SK-N-SH treated with all-trans-retinoic acid at 6 μM for 48 hours (cell line): ENCODE data around the gene SRSF6.

Source experiments
- ATAC-seq: fragments of 200-7000 bp; cut with Tn5 transposase; 3 replicates; pipeline ENCODE4 v1.9.1; 2020; ENCODE audit warnings: mild to moderate bottlenecking, moderate library complexity
- ARNTL ChIP-seq: fragments of 450-650 bp; formaldehyde crosslinking; IDR thresholded peaks from 2 replicates; pipeline ENCODE4 v1.5.0; 2020; ENCODE audit warnings: low read depth, mild to moderate bottlenecking, moderate library complexity, borderline replicate concordance
- BACH2 ChIP-seq: fragments of 250-450 bp; sonication (Bioruptor Pico); IDR thresholded peaks from 2 replicates; pipeline ENCODE4 v1.9.0; 2021; ENCODE audit warnings: mild to moderate bottlenecking, borderline replicate concordance
- CREB5 ChIP-seq: fragments of 250-450 bp; sonication (Bioruptor Pico); IDR thresholded peaks from 2 replicates; pipeline ENCODE4 v1.5.1; 2020; ENCODE audit warnings: low read depth, mild to moderate bottlenecking, moderate library complexity
- CSDC2 ChIP-seq: fragments of 250-450 bp; sonication (Bioruptor Pico); IDR thresholded peaks from 2 replicates; pipeline ENCODE4 v1.5.0; 2020; ENCODE audit warnings: mild to moderate bottlenecking, moderate library complexity
- CSRNP3 ChIP-seq: fragments of 250-450 bp; sonication (Bioruptor Pico); IDR thresholded peaks from 2 replicates; pipeline ENCODE4 v1.5.1; 2021; ENCODE audit warnings: mild to moderate bottlenecking, moderate library complexity
- ESRRG ChIP-seq: fragments of 250-450 bp; sonication (Bioruptor Pico); IDR thresholded peaks from 2 replicates; pipeline ENCODE4 v1.6.1; 2021; ENCODE audit warnings: mild to moderate bottlenecking
- GLIS3 ChIP-seq: fragments of 250-450 bp; sonication (Bioruptor Pico); IDR thresholded peaks from 2 replicates; pipeline ENCODE4 v1.5.0; 2020; ENCODE audit warnings: mild to moderate bottlenecking, moderate library complexity
- ISL1 ChIP-seq: fragments of 250-450 bp; sonication (Bioruptor Pico); IDR thresholded peaks from 2 replicates; pipeline ENCODE4 v2.1.2; 2022; ENCODE audit warnings: mild to moderate bottlenecking, moderate library complexity
- OSR1 ChIP-seq: fragments of 250-450 bp; sonication (Bioruptor Pico); IDR thresholded peaks from 2 replicates; pipeline ENCODE4 v1.8.0; 2022; ENCODE audit warnings: moderate library complexity, mild to moderate bottlenecking, inconsistent platforms
- PATZ1 ChIP-seq: fragments of 250-450 bp; sonication (Bioruptor Pico); IDR thresholded peaks from 2 replicates; pipeline ENCODE4 v1.8.0; 2020; ENCODE audit warnings: mild to moderate bottlenecking, moderate library complexity, borderline replicate concordance
- POU6F1 ChIP-seq: fragments of 250-450 bp; sonication (Bioruptor Pico); IDR thresholded peaks from 2 replicates; pipeline ENCODE4 v1.8.0; 2021; ENCODE audit warnings: low read depth, mild to moderate bottlenecking, moderate library complexity, borderline replicate concordance
- PPARA ChIP-seq: fragments of 250-450 bp; sonication (Bioruptor Pico); IDR thresholded peaks from 2 replicates; pipeline ENCODE4 v1.5.0; 2020; ENCODE audit warnings: mild to moderate bottlenecking, borderline replicate concordance
- SNAI2 ChIP-seq: fragments of 250-450 bp; sonication (Bioruptor Pico); IDR thresholded peaks from 2 replicates; pipeline ENCODE4 v1.5.0; 2020; ENCODE audit warnings: mild to moderate bottlenecking, moderate library complexity
- TCF4 ChIP-seq: fragments of 250-450 bp; sonication (Bioruptor Pico); IDR thresholded peaks from 2 replicates; pipeline ENCODE4 v1.8.0; 2021; ENCODE audit warnings: mild to moderate bottlenecking, moderate library complexity, borderline replicate concordance
- TOX ChIP-seq: fragments of 250-450 bp; sonication (Bioruptor Pico); IDR thresholded peaks from 2 replicates; pipeline ENCODE4 v1.8.0; 2021; ENCODE audit warnings: mild to moderate bottlenecking, moderate library complexity, borderline replicate concordance
- TSHZ2 ChIP-seq: fragments of 250-450 bp; sonication (Bioruptor Pico); IDR thresholded peaks from 2 replicates; pipeline ENCODE4 v1.5.0; 2020; ENCODE audit warnings: mild to moderate bottlenecking, moderate library complexity
- ZC3H10 ChIP-seq: fragments of 250-450 bp; sonication (Bioruptor Pico); IDR thresholded peaks from 2 replicates; pipeline ENCODE4 v1.5.1; 2021; ENCODE audit warnings: mild to moderate bottlenecking, moderate library complexity
- ZFP3 ChIP-seq: fragments of 250-450 bp; sonication (Bioruptor Pico); IDR thresholded peaks from 2 replicates; pipeline ENCODE4 v1.5.0; 2020; ENCODE audit warnings: mild to moderate bottlenecking, moderate library complexity
- ZFP30 ChIP-seq: fragments of 450-650 bp; formaldehyde crosslinking; IDR thresholded peaks from 2 replicates; pipeline ENCODE4 v1.5.0; 2022; ENCODE audit warnings: mild to moderate bottlenecking, moderate library complexity
- ZNF565 ChIP-seq: fragments of 450-650 bp; formaldehyde crosslinking; conservative IDR thresholded peaks from 2 replicates; pipeline ENCODE4 v1.5.0; 2020; ENCODE audit warnings: low read depth, mild to moderate bottlenecking, moderate library complexity
- ZNF70 ChIP-seq: fragments of 450-650 bp; formaldehyde crosslinking; IDR thresholded peaks from 2 replicates; pipeline ENCODE4 v1.5.0; 2020; ENCODE audit warnings: mild to moderate bottlenecking, moderate library complexity
- ZNF8 ChIP-seq: fragments of 450-650 bp; formaldehyde crosslinking; IDR thresholded peaks from 2 replicates; pipeline ENCODE4 v1.5.0; 2020; ENCODE audit warnings: mild to moderate bottlenecking, moderate library complexity

SRSF6 gene

GRCh38 chr20:43507150-43508080 is 49.7 kb downstream of the SRSF6 start, which contains the start of gene L3MBTL1:
Gene L3MBTL1 (plus strand): TSS chr20:43507697. CDS start chr20:43513504, 5,807 bp downstream.
- peak; percentile 95 for ATAC-seq
- TF ChIP-seq ZNF8 (no peak), CSDC2 (CRISPR knock-in tag) (no peak)

GRCh38 chr20:43508106-43508505 is 50.4 kb downstream of the SRSF6 start:
- no peak for ATAC-seq
- TF ChIP-seq ZFP30 (CRISPR knock-in tag) (no peak), ZNF8 (no peak), ZFP3 (CRISPR knock-in tag) (no peak), TOX (CRISPR knock-in tag) (no peak), CREB5 (CRISPR knock-in tag) (no peak), ZC3H10 (CRISPR knock-in tag) (no peak), SNAI2 (CRISPR knock-in tag) (no peak), TCF4 (CRISPR knock-in tag) (no peak), ARNTL (CRISPR knock-in tag) (no peak), ISL1 (CRISPR knock-in tag) (no peak), BACH2 (CRISPR knock-in tag) (no peak), ZNF70 (no peak), GLIS3 (CRISPR knock-in tag) (no peak), OSR1 (CRISPR knock-in tag) (no peak), ESRRG (CRISPR knock-in tag) (no peak), TSHZ2 (CRISPR knock-in tag) (no peak), POU6F1 (CRISPR knock-in tag) (no peak), PPARA (no peak), CSRNP3 (CRISPR knock-in tag) (no peak), PATZ1 (no peak)
- TF ChIP-seq, all 23 proteins: peak for 0

GRCh38 chr20:43508604-43509040 is 50.9 kb downstream of the SRSF6 start:
- ATAC-seq = no peak
- TF ChIP-seq CSRNP3 (CRISPR knock-in tag) (no peak), BACH2 (CRISPR knock-in tag) (no peak), PATZ1 (no peak), ZNF70 (no peak), ZNF565 (no peak), ZFP3 (CRISPR knock-in tag) (no peak), ZC3H10 (CRISPR knock-in tag) (no peak), TOX (CRISPR knock-in tag) (no peak), ZNF8 (no peak), CSDC2 (CRISPR knock-in tag) (no peak)
